Esophagus muscularis mucosa (tissue), 4 donors: ENCODE data around the gene PKDREJ. TPM values are rescaled to one million over a fixed set of nuclear protein-coding genes. Genes with fewer than 3 reads are reported as not detected.

ENCODE experiments used
- DNase-seq: peaks from one replicate; pipeline ENCODE4 v3.0.0-alpha.2; 2017; ENCODE audit errors: extremely low spot score
- H3K27ac ChIP-seq, 4 donors: fragments of 200-600 bp; sonication (generic); replicated peaks in 1 of 4; 1 replicate in 3 of 4; 2 replicates in 1 of 4; pipeline ENCODE4 v1.5.1; 2016 to 2019; ENCODE audit warnings: mild to moderate bottlenecking in 1 of 4
- H3K27me3 ChIP-seq, 4 donors: fragments of 200-600 bp; sonication (generic); one replicate each; pipeline versions ENCODE4 v1.5.1 to v1.6.0; 2016 to 2019
- H3K36me3 ChIP-seq, 4 donors: fragments of 200-600 bp; sonication (generic); one replicate each; pipeline ENCODE4 v1.5.1; 2016 to 2019
- H3K4me1 ChIP-seq, 4 donors: fragments of 200-600 bp; sonication (generic); one replicate each; pipeline ENCODE4 v1.5.1; 2016 to 2019
- H3K4me3 ChIP-seq, 4 donors: fragments of 200-600 bp; sonication (generic); 1 replicate in 2 of 4; 2 replicates in 2 of 4; pipeline ENCODE4 v1.5.1; 2016 to 2019; ENCODE audit warnings: mild to moderate bottlenecking in 4 of 4, moderate library complexity in 1 of 4
- H3K9me3 ChIP-seq, 4 donors: fragments of 200-600 bp; sonication (generic); 1 replicate in 3 of 4; 2 replicates in 1 of 4; pipeline ENCODE4 v1.5.1; 2016 to 2019
- EP300 ChIP-seq: sonication (generic); formaldehyde crosslinking; IDR thresholded peaks from one replicate; pipeline ENCODE4 v1.6.1; 2017; ENCODE audit warnings: antibody characterized with exemption
- POLR2A ChIP-seq: fragments of 450-650 bp; IDR thresholded peaks from one replicate; pipeline ENCODE4 v1.6.1; 2017; ENCODE audit warnings: antibody characterized with exemption, moderate library complexity, mild to moderate bottlenecking, low read depth
- POLR2AphosphoS5 ChIP-seq, 2 donors: sonication (generic); formaldehyde crosslinking; IDR thresholded peaks; one replicate each; pipeline ENCODE4 v1.6.1; 2017; ENCODE audit warnings: antibody characterized with exemption in 2 of 2
- WGBS: methylation state at CpG from one replicate; pipeline ENCODE4 v1.1.5; 2018; 5-methylcytosine and 5-hydroxymethylcytosine counted together
- intact Hi-C: fragments of 100-400 bp; cut with DNase I; formaldehyde crosslinking; loops from one replicate; pipeline ENCODE4 v1.15.1; 2023
- total RNA-seq, 4 donors: library from RNA; depleted of rRNA; stranded (reverse); fragments of >200 nt; gene quantifications; one replicate each; pipeline versions ENCODE4 v1.1.0 to v1.2.1, GENCODE V29; 2016
- TF ChIP-seq, protein P1 (sequence below), 3 experiments: fragments of 200-600 bp in 2 of 3; fragments of 450-650 bp in 1 of 3; sonication (generic) in 2 of 3; IDR thresholded peaks; one replicate each; pipeline ENCODE4 v1.5.1; 2017 to 2019; ENCODE audit warnings: antibody characterized with exemption in 3 of 3, mild to moderate bottlenecking in 2 of 3, moderate library complexity in 1 of 3

PKDREJ gene
- total RNA-seq, 4 donors from 2014 or later: under 0.01 to 0.23 (median under 0.01) TPM; not detected in 1

DNA sequence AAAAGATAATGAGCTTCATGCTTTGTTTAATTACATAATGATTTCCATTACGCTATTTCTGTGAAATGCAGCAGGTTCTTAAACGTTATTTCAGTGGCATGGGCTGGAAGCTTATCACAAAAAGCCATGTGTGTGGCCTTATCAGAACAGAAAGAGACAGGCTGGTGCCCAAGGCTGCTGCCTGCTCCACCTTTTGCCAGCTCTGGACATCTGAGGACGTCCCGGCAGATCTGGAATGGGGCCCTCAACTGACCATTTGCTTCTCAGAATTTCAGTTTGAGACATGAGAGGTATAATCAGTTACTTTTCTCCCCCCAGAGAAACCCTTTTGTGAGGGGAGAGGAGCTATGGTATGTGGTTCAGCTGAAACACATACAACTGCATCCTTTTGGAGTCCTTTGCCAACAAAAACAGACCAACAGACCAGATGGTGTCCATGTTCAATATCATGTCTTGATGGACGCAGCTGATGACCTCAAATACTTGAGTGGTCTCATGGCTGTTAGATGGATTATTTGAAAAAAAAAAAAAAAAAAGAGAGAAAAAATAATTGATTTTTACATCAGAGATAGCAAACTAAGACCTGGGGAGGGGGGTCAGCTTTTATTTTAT is 21.6 kb downstream of the PKDREJ start:
- peaks cover 33 to 50% (median 43%) of the 10 kb centered on the region in 4 donors for H3K4me1 ChIP-seq
- intact Hi-C loops: no loop called here
- no peak overlapping the region for H3K27ac ChIP-seq
- no peaks in the 10 kb centered on the region for H3K9me3 ChIP-seq
- H3K4me3 ChIP-seq: no peak overlapping the region
- DNase-seq: no peak
- 84% methylated on average over 5 of the region's 5 CpGs for WGBS
- H3K36me3 ChIP-seq: peaks cover 14 to 56% (median 30%) of the 10 kb centered on the region in 4 donors
- no peak for TF ChIP-seq POLR2AphosphoS5 (IDR thresholded peaks at IDR 0.05)
- no peak for TF ChIP-seq EP300
- TF ChIP-seq, protein P1, sequence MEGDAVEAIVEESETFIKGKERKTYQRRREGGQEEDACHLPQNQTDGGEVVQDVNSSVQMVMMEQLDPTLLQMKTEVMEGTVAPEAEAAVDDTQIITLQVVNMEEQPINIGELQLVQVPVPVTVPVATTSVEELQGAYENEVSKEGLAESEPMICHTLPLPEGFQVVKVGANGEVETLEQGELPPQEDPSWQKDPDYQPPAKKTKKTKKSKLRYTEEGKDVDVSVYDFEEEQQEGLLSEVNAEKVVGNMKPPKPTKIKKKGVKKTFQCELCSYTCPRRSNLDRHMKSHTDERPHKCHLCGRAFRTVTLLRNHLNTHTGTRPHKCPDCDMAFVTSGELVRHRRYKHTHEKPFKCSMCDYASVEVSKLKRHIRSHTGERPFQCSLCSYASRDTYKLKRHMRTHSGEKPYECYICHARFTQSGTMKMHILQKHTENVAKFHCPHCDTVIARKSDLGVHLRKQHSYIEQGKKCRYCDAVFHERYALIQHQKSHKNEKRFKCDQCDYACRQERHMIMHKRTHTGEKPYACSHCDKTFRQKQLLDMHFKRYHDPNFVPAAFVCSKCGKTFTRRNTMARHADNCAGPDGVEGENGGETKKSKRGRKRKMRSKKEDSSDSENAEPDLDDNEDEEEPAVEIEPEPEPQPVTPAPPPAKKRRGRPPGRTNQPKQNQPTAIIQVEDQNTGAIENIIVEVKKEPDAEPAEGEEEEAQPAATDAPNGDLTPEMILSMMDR (IDR thresholded peaks at IDR 0.05): no peak
- no peak for TF ChIP-seq POLR2A
- no peaks in the 10 kb centered on the region for H3K27me3 ChIP-seq

DNA sequence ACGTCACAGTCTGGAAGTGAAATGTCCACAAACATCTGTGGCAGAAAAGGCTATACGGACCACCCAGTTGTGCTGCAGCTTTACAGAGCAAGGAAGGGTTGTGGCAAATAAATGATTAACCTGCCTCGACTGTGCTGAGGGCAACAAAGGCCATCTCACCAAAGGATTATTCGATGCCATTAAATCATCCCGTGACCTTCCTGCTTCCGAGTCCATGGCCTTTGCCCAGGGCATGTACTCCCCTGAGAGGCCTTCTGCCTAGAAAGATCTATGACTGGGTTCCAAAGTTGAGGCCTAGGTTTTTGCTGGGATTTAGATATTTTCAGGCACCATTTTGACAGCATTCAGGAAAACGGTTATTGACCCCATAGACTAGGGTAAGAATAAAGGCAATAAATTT is 22.2 kb downstream of the PKDREJ start:
- peaks cover 31 to 46% (median 40%) of the 10 kb centered on the region in 4 donors for H3K4me1 ChIP-seq
- no peaks in the 10 kb centered on the region for H3K9me3 ChIP-seq
- intact Hi-C loops: no loop called here
- no peak overlapping the region for H3K27ac ChIP-seq
- no peak overlapping the region for H3K4me3 ChIP-seq
- peaks cover 14 to 62% (median 35%) of the 10 kb centered on the region in 4 donors for H3K36me3 ChIP-seq
- TF ChIP-seq EP300 (no peak), POLR2AphosphoS5 (IDR thresholded peaks at IDR 0.05) (no peak), POLR2A (no peak)
- TF ChIP-seq, protein P1 (IDR thresholded peaks at IDR 0.05): no peak
- WGBS: 88% methylated on average over 7 of the region's 7 CpGs
- DNase-seq: no peak
- H3K27me3 ChIP-seq: no peaks in the 10 kb centered on the region

DNA sequence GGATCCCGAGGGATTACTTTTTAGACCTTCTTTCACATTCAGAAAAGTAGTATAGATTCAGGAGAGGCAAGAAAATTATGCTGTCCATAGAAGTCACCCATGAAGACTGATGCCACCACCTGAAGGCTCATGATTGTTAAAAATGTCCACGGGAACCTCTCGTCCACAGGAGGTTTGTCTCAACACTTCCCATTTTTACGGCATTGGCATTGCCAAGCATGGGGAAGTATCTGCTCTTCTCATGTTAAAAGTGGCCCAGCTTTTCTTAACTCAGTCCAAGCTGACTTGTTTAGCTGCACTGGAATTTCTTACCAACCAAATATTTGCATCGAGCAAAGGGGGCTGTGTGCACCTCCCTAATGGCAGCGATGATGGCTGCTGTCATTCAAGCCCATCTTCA is 22.6 kb downstream of the PKDREJ start:
- Histone ChIP-seq H3K27ac (no peak overlapping the region), H3K4me3 (no peak overlapping the region), H3K27me3 (no peaks in the 10 kb centered on the region), H3K9me3 (no peaks in the 10 kb centered on the region), H3K4me1 (peaks cover 27 to 42% (median 36%) of the 10 kb centered on the region in 4 donors), H3K36me3 (peaks cover 14 to 63% (median 37%) of the 10 kb centered on the region in 4 donors)
- intact Hi-C loops: no loop called here
- TF ChIP-seq POLR2A (no peak), POLR2AphosphoS5 (IDR thresholded peaks at IDR 0.05) (no peak), EP300 (no peak)
- TF ChIP-seq, protein P1 (IDR thresholded peaks at IDR 0.05): no peak
- no peak for DNase-seq
- WGBS: 91% methylated on average over 5 of the region's 6 CpGs

DNA sequence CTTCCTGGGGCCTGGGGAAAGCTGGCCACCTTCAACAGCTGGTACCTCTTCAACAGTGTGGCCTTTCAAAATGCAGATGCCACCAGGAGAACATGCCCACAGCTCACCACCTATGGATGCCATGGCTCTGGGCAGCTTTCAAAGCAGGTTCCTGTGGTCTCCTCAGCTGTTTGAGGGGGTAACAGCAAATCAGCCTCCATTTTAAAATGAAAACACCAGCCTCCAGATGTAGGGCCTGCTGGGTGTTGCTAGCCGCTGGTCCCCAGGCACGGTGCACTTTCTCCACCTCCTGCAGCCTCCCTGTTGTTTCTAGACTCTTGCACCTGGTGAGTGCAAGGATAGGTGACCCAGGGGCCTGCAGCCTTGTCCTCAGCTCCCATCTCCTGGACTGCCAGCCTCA is 23.1 kb downstream of the PKDREJ start:
- no peak overlapping the region for H3K4me3 ChIP-seq
- WGBS: 100% methylated on average over 2 of the region's 2 CpGs
- TF ChIP-seq, protein P1 (IDR thresholded peaks at IDR 0.05): no peak
- TF ChIP-seq POLR2AphosphoS5 (IDR thresholded peaks at IDR 0.05): no peak
- TF ChIP-seq EP300: no peak
- no peak for TF ChIP-seq POLR2A
- peaks cover 12 to 63% (median 42%) of the 10 kb centered on the region in 4 donors for H3K36me3 ChIP-seq
- H3K9me3 ChIP-seq: no peaks in the 10 kb centered on the region
- intact Hi-C loops: no loop called here
- H3K27ac ChIP-seq: no peak overlapping the region
- peaks cover 23 to 38% (median 31%) of the 10 kb centered on the region in 4 donors for H3K4me1 ChIP-seq
- DNase-seq: no peak
- no peaks in the 10 kb centered on the region for H3K27me3 ChIP-seq
